ENCODE measurements around the gene ROR2. TPM values are rescaled to one million over a fixed set of nuclear protein-coding genes. Genes with fewer than 3 reads are reported as not detected.

The ROR2 gene
- total RNA-seq, 1 experiment from 2014 or later: 2.7 TPM

DNA sequence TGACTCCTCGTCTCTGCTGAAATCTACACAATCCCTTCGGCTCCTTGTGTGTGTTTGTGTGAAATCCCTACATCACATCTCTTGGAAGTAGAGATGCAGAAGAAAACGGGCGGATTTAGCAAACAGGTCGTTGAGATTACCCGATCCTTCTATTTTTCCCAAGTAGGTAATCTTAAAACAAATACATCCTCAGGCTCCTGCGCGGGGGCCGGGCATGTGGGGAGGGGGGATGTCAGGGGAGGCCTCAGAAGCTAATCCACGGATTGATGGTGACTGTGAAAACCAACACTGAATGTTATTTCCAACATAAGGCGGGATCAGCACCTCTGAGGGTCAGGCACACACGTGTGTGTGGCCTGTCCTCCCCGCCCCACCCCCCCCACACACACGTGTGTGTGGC lies 137.8 kb downstream of the ROR2 start:
- Histone ChIP-seq H3T11ph (ENCODE audit: low read length) (no peak overlapping the region), H3K4me2 (ENCODE audit: insufficient read depth, insufficient read length, low read length) (no peak overlapping the region), H3K14ac (ENCODE audit: insufficient read depth, low read length) (no peak overlapping the region), H4K5ac (ENCODE audit: insufficient read length, low read depth, low read length) (no peak overlapping the region), H3K56ac (ENCODE audit: insufficient read length, low read depth, low read length) (no peak overlapping the region), H3K4me1 (ENCODE audit: insufficient read depth, low read length) (no peaks in the 10 kb centered on the region), H2BK120ac (ENCODE audit: low read depth, low read length, poor library complexity, severe bottlenecking) (no peak overlapping the region), H2AFZ (ENCODE audit: low read length) (no peak overlapping the region), H3K18ac (ENCODE audit: insufficient read length, low read depth, low read length) (no peak overlapping the region), H2BK5ac (ENCODE audit: insufficient read length, low read length) (no peak overlapping the region), H3K27ac (ENCODE audit: insufficient read length, low read depth, low read length) (no peak overlapping the region), H3K4ac (ENCODE audit: low read depth, low read length) (no peak overlapping the region), H3K9me3 (ENCODE audit: control insufficient read depth, low read depth, low read length) (no peaks in the 10 kb centered on the region), H4K20me1 (ENCODE audit: control insufficient read depth, insufficient read depth, insufficient read length) (no peaks in the 10 kb centered on the region), H3K79me1 (ENCODE audit: insufficient read depth, low read depth, low read length, poor library complexity, severe bottlenecking) (no peaks in the 10 kb centered on the region), H4K8ac (replicated peaks; ENCODE audit: insufficient read length, low read depth, low read length) (no peak overlapping the region), H3K23me2 (ENCODE audit: insufficient read length, low read depth, low read length, poor library complexity, severe bottlenecking) (no peaks in the 10 kb centered on the region), H3K79me2 (ENCODE audit: insufficient read depth, low read length) (no peaks in the 10 kb centered on the region), H4K91ac (ENCODE audit: insufficient read length, low read depth, low read length) (no peak overlapping the region), H2BK15ac (ENCODE audit: low read depth, low read length) (no peak overlapping the region), H2BK20ac (ENCODE audit: low read depth, low read length, poor library complexity, severe bottlenecking) (no peak overlapping the region), H2AK5ac (ENCODE audit: insufficient read length, low read length) (no peak overlapping the region), H3K27me3 (ENCODE audit: insufficient read depth, low read length) (no peaks in the 10 kb centered on the region), H3K23ac (ENCODE audit: insufficient read length, low read depth, low read length) (no peak overlapping the region), H3K9ac (ENCODE audit: extremely low read depth, insufficient read length, low read length) (no peak overlapping the region), H2BK12ac (ENCODE audit: insufficient read length, low read depth, low read length) (no peak overlapping the region)
- Mint-ChIP-seq H3K27ac (no peak overlapping the region), H3K36me3 (ENCODE audit: insufficient read depth in 1 of 3, low read depth in 3 of 3) (no peaks in the 10 kb centered on the region), H3K4me1 (peaks cover 0 to 7% of the 10 kb centered on the region in 2 experiments; a peak in 1 of 4 replicates), H3K9me3 (no peaks in the 10 kb centered on the region), H3K4me3 (no peak overlapping the region), H3K27me3 (ENCODE audit: low read depth) (no peaks in the 10 kb centered on the region; the same call in 1 of the 2 replicates)
- TF ChIP-seq, protein P1, sequence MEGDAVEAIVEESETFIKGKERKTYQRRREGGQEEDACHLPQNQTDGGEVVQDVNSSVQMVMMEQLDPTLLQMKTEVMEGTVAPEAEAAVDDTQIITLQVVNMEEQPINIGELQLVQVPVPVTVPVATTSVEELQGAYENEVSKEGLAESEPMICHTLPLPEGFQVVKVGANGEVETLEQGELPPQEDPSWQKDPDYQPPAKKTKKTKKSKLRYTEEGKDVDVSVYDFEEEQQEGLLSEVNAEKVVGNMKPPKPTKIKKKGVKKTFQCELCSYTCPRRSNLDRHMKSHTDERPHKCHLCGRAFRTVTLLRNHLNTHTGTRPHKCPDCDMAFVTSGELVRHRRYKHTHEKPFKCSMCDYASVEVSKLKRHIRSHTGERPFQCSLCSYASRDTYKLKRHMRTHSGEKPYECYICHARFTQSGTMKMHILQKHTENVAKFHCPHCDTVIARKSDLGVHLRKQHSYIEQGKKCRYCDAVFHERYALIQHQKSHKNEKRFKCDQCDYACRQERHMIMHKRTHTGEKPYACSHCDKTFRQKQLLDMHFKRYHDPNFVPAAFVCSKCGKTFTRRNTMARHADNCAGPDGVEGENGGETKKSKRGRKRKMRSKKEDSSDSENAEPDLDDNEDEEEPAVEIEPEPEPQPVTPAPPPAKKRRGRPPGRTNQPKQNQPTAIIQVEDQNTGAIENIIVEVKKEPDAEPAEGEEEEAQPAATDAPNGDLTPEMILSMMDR (conservative IDR thresholded peaks at IDR 0.05): no peak
- WGBS (ENCODE audit: extremely low coverage, insufficient read length, low lambda C conversion rate): no CpG with 5 or more reads among the region's 14 CpGs
- no peak for DNase-seq
